Activated naive CD8-positive, alpha-beta T cell (primary cell): Measurements from ENCODE around the gene PPIE.
A peak's percentile ranks its signal among the peaks of the same experiment; 100 is the strongest.
"Not testable (repeated sequence)": the region's sequence is repeated elsewhere in the genome, so short reads cannot be mapped to it uniquely, and the experiment has no call there.

Experiments
- H3K27ac Mint-ChIP-seq: one replicate; pipeline ENCODE4 v1.8.0; 2021; ENCODE audit warnings: mixed read lengths
- H3K27me3 Mint-ChIP-seq: one replicate; pipeline ENCODE4 v1.8.0; 2021; ENCODE audit warnings: mixed read lengths
- H3K36me3 Mint-ChIP-seq: one replicate; pipeline ENCODE4 v1.8.0; 2021; ENCODE audit warnings: mixed read lengths
- H3K4me1 Mint-ChIP-seq: one replicate; pipeline ENCODE4 v1.8.0; 2021; ENCODE audit warnings: low read depth, mixed read lengths
- H3K4me3 Mint-ChIP-seq: one replicate; pipeline ENCODE4 v1.8.0; 2021; ENCODE audit warnings: mild to moderate bottlenecking, mixed read lengths
- H3K9me3 Mint-ChIP-seq: one replicate; pipeline ENCODE4 v1.8.0; 2021; ENCODE audit warnings: low read depth, mixed read lengths

The PPIE gene

DNA sequence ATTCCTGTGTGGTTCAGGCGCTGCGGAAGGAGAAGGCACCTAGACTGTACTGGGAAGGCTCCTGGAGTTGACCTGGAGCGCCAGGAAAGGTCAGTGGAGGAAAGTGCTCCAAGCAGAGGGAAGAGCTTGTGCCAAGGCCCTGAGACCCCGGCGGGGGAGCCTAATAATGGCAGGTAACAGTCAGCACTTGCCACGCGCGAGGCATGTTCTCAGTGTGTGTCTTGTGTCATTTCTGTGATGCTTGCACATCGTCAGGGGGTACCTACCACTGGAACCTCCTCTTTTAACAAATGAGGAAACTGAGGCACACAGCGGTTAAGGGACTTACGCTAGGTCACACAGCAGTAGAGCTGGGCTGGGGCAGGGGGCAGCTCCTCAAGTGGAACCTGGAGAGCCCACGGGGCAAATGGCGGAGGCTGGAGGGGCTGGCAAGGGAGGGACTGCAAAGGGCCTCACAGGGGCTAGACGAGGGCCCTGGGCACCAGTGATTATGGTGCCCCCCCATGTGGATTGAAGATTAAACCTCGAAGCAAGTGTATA is 51.0 kb downstream of the PPIE start:
- H3K36me3 Mint-ChIP-seq: no peaks in the 10 kb centered on the region
- H3K27ac Mint-ChIP-seq: peak overlapping the region; percentile 55
- peaks cover 11% of the 10 kb centered on the region for H3K4me1 Mint-ChIP-seq
- peak overlapping the region; percentile 78 for H3K4me3 Mint-ChIP-seq
- H3K27me3 Mint-ChIP-seq: peaks cover 15% of the 10 kb centered on the region
- H3K9me3 Mint-ChIP-seq: no peaks in the 10 kb centered on the region

DNA sequence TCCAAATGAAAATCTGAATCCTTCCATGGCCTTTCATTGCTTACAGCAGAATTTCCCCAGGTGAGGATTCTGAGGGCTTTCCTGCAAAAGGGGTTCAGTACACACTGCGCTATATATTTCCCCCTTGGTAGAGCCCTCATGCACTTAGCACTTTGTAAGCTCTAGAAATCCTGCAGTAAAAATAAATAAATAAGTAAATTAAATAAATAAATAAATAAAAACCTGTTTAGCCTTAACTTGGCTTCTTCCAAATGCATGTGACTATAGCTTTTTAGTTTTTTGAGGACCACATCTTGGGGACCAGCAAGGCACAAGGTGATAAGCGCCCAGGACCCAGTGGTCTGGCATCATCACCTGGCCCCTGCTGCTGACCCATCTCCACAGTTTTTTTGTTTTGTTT is 53.2 kb downstream of the PPIE start:
- Mint-ChIP-seq H3K36me3 (no peaks in the 10 kb centered on the region), H3K27ac (no peak overlapping the region), H3K4me1 (peaks cover 11% of the 10 kb centered on the region), H3K27me3 (peaks cover 15% of the 10 kb centered on the region), H3K9me3 (no peaks in the 10 kb centered on the region), H3K4me3 (no peak overlapping the region)

DNA sequence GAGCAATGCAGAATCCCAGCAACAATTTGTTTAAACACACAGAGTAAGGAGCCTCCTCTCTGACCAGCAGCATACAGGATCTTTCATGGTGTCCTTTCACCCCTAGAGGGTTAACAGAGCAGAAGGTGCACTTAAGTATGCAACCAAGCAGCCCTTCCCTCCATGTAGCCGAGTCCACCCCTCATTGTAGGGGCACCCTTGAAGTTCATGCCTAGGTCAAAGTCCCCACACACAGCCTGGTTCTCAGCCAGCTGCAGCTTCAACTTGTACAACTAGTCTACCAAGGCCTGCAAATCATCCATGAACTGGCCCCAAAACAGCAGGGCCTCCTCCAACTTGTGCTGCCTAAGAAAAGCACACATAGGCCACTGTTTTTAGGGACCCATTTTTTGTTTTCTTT is 57.0 kb downstream of the PPIE start:
- H3K27me3 Mint-ChIP-seq: peaks cover 12% of the 10 kb centered on the region
- H3K9me3 Mint-ChIP-seq: no peaks in the 10 kb centered on the region
- no peak overlapping the region for H3K4me3 Mint-ChIP-seq
- peaks cover 17% of the 10 kb centered on the region for H3K4me1 Mint-ChIP-seq
- no peaks in the 10 kb centered on the region for H3K36me3 Mint-ChIP-seq
- no peak overlapping the region for H3K27ac Mint-ChIP-seq

GRCh38 chr1:39798859-39799769 is 60.4 kb downstream of the PPIE start:
- H3K27me3 Mint-ChIP-seq, H3K36me3 Mint-ChIP-seq, H3K9me3 Mint-ChIP-seq, H3K4me1 Mint-ChIP-seq: not testable (repeated sequence)
- H3K4me3 Mint-ChIP-seq: peak overlapping the region; percentile 69
- H3K27ac Mint-ChIP-seq: peak overlapping the region; percentile 85

- H3K9me3 Mint-ChIP-seq: peaks cover 3% of the 10 kb centered on the region
- peak overlapping the region; percentile 69 for H3K4me3 Mint-ChIP-seq
- H3K4me1 Mint-ChIP-seq: peaks cover 10% of the 10 kb centered on the region
- no peak overlapping the region for H3K27ac Mint-ChIP-seq
- peaks cover 2% of the 10 kb centered on the region for H3K36me3 Mint-ChIP-seq
- no peaks in the 10 kb centered on the region for H3K27me3 Mint-ChIP-seq
These were observed 61.2 kb downstream of the PPIE start for GRCh38 chr1:39799770-39800470.

DNA sequence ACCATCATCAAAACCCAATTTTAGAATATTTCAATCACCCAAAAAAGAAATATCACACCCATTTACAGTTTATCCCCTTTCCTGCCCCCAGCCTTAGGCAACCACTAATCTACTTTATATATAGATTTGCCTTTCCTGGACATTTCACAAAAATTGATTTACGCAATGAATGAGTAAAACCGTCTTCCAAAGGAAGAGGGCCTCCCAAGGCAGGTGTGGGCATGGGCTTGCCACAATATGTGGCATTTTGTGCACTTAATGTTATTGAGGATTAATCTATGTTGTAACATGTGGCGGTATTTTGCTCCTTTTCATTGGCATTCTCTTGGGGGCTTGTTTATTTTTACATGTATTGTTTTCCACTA is 61.8 kb downstream of the PPIE start:
- peaks cover 8% of the 10 kb centered on the region for H3K9me3 Mint-ChIP-seq
- no peaks in the 10 kb centered on the region for H3K27me3 Mint-ChIP-seq
- H3K27ac Mint-ChIP-seq: no peak overlapping the region
- H3K4me3 Mint-ChIP-seq: no peak overlapping the region
- peaks cover 6% of the 10 kb centered on the region for H3K36me3 Mint-ChIP-seq
- peaks cover 10% of the 10 kb centered on the region for H3K4me1 Mint-ChIP-seq

GRCh38 chr1:39802496-39803260 is 64.0 kb downstream of the PPIE start:
- H3K9me3 Mint-ChIP-seq: peaks cover 10% of the 10 kb centered on the region
- peaks cover 9% of the 10 kb centered on the region for H3K36me3 Mint-ChIP-seq
- peaks cover 10% of the 10 kb centered on the region for H3K4me1 Mint-ChIP-seq
- no peak overlapping the region for H3K4me3 Mint-ChIP-seq
- H3K27me3 Mint-ChIP-seq: no peaks in the 10 kb centered on the region
- no peak overlapping the region for H3K27ac Mint-ChIP-seq

GRCh38 chr1:39805385-39805784 is 66.7 kb downstream of the PPIE start:
- peaks cover 9% of the 10 kb centered on the region for H3K36me3 Mint-ChIP-seq
- H3K9me3 Mint-ChIP-seq: peaks cover 10% of the 10 kb centered on the region
- H3K4me3 Mint-ChIP-seq: no peak overlapping the region
- H3K27ac Mint-ChIP-seq: no peak overlapping the region
- no peaks in the 10 kb centered on the region for H3K4me1 Mint-ChIP-seq
- no peaks in the 10 kb centered on the region for H3K27me3 Mint-ChIP-seq

DNA sequence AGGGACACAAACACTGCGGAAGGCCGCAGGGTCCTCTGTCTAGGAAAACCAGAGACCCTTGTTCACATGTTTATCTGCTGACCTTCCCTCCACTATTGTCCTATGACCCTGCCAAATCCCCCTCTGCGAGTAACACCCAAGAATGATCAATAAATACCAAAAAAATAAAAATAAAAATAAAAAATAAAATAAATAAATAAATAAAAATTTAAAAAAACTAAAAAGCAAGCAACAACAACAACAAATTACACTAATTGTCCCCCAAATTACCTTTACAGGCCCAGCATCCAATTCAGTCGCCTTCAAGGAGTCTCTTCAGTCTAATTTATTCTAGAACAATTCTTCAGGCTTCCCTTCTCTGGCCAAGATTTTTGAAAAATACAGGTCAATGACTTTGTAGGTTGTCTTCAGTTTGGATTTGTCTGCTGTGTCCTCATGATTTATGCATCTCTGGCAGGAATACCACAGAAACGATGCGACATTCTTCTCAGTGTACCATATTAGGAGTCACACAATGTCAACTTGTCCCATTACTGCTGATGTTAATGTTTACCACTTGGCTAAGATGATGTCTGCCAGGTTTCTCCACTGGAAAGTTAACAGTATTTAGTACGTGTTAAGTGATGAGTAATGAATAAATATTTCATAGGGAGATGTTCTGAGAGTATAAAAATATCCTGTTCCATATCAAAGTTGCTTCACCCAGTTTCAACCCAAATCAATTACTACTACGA is 70.3 kb downstream of the PPIE start:
- H3K9me3 Mint-ChIP-seq: peaks cover 10% of the 10 kb centered on the region
- H3K4me3 Mint-ChIP-seq: no peak overlapping the region
- H3K27ac Mint-ChIP-seq: no peak overlapping the region
- peaks cover 3% of the 10 kb centered on the region for H3K27me3 Mint-ChIP-seq
- H3K36me3 Mint-ChIP-seq: peaks cover 9% of the 10 kb centered on the region
- no peaks in the 10 kb centered on the region for H3K4me1 Mint-ChIP-seq

DNA sequence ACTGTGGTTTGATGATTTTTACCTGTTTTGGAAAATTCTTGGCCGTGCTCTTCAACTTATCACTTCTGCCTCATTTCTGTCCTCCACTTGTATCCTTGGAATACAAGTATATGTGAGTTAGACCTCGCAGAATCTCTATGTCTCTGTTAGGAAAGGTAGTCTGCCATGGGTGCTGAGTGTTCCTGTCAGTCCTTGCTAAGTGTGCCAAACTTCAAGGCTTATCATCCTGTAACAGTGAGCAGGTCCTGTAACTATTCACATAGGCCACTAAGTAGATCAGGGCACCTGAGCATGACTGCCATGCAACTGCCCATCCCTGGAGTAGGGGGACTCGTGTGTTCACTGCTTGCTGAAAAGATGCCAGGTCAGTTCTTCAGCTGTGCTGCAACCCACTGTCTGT is 74.2 kb downstream of the PPIE start:
- Mint-ChIP-seq H3K36me3 (no peaks in the 10 kb centered on the region), H3K9me3 (no peaks in the 10 kb centered on the region), H3K4me3 (no peak overlapping the region), H3K27me3 (peaks cover 12% of the 10 kb centered on the region), H3K27ac (no peak overlapping the region), H3K4me1 (peaks cover 12% of the 10 kb centered on the region)
